K562 (cell line): ENCODE results near the gene CPED1. TPM values are rescaled to one million over a fixed set of nuclear protein-coding genes. Genes with fewer than 3 reads are reported as not detected.

Source experiments
- CBFA2T3 ChIP-seq: fragments of 450-650 bp; IDR thresholded peaks from 2 replicates; pipeline ENCODE4 v1.6.1; 2017
- CUX1 ChIP-seq: fragments of 200-800 bp; sonication (Bioruptor generic); IDR thresholded peaks from 2 replicates; pipeline ENCODE4 v1.6.1; 2016; ENCODE audit warnings: missing genetic modification characterization, missing compliant biosample characterization
- FOXO4 ChIP-seq: fragments of 450-650 bp; formaldehyde crosslinking; IDR thresholded peaks from 2 replicates; pipeline ENCODE4 v1.4.0; 2020; ENCODE audit warnings: mild to moderate bottlenecking, moderate library complexity
- HBP1 ChIP-seq: fragments of 450-650 bp; formaldehyde crosslinking; IDR thresholded peaks from 2 replicates; pipeline ENCODE4 v1.4.0; 2022; ENCODE audit warnings: missing genetic modification characterization
- MYNN ChIP-seq, 2 experiments: sonication (generic); formaldehyde crosslinking in 1 of 2; IDR thresholded peaks; 2 replicates each; pipeline versions ENCODE4 v1.5.0 to v1.6.1; 2016 to 2020; ENCODE audit warnings: antibody characterized with exemption in 1 of 2, missing genetic modification reagents in 1 of 2
- PHTF2 ChIP-seq: fragments of 250-450 bp; sonication (Bioruptor Pico); IDR thresholded peaks from 2 replicates; pipeline ENCODE4 v1.5.0; 2021; ENCODE audit warnings: mild to moderate bottlenecking
- SRSF9 ChIP-seq: fragments of 200-400 bp; formaldehyde crosslinking; IDR thresholded peaks from 2 replicates; pipeline ENCODE4 v1.6.1; 2017; ENCODE audit warnings: low read depth, low read length, borderline replicate concordance
- polyA plus RNA-seq, 8 experiments: library from polyadenylated mRNA; depleted of rRNA in 4 of 8; stranded (reverse) in 5 of 8; unstranded in 3 of 8; fragments of >200 nt; fragmentation: Nextera tagmentation in 2 of 8; fragmentation: Illumina TruSeq in 1 of 8; extraction: Ambion mirVana in 2 of 8; extraction: Trizol in 1 of 8; gene quantifications; 2 replicates each; pipeline versions ENCODE4 v1.2.1 to v1.2.3, GENCODE V29; 2011 to 2014; ENCODE audit warnings: inconsistent platforms in 1 of 8, missing spikeins in 1 of 8
- total RNA-seq, 7 experiments: library from RNA; depleted of rRNA in 6 of 7; stranded (reverse); fragments of >200 nt in 6 of 7; fragmentation: Illumina TruSeq in 2 of 7; extraction: Trizol in 2 of 7; gene quantifications; 2 replicates each; pipeline versions ENCODE4 v1.2.1 to v1.2.3, GENCODE V29; 2011 to 2021; ENCODE audit warnings: low replicate concordance in 1 of 7
- TF ChIP-seq, protein P1 (sequence below), 2 experiments: fragments of 450-650 bp in 1 of 2; sonication (generic) in 1 of 2; formaldehyde crosslinking in 1 of 2; IDR thresholded peaks; 2 replicates each; pipeline versions ENCODE4 v1.7.1 to v1.9.0; 2016 to 2022; ENCODE audit warnings: inconsistent platforms in 1 of 2, mild to moderate bottlenecking in 1 of 2, missing genetic modification reagents in 1 of 2

Gene CPED1
- total and polyA plus RNA-seq, 9 of the 15 experiments (the other 6 are each of a cell fraction or from before 2014, with no cell fraction given), result 195 to 393 (median 290) TPM

DNA sequence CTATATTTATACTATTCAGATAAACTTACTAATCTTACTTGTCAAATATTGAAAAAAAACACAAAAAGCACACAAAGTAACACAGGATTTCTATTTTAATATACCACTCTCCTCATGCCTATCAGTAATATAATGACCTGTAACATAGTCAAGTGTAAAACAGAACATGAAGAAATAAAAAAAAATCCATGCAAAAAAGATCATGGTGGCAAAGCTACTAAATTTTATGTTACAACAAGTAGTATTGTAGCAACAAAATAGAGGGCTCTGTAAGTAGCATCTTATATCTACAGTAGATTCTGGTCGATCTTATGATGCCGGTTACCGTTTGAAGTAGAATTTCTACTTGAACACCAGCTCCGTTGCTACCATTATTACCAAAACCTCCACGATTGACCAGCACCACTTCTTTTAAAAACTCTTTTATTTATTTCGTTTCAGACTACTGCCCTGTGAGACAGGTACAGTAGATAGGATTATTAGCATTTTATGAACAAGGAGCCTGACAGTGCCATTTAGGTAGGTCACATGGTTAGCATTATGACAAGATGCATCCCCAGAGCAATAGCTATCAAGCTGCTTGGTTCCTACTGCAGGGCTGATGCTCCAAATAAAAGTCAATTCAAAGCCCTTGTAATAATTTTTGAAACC, 2.1 kb downstream of the CPED1 start (continued):
- TF ChIP-seq HBP1 (0 out of 2 replicates have a peak, but pooled peaks have one; percentile 54), SRSF9 (no peak), MYNN (IDR thresholded peaks at IDR 0.05) (no peak), MYNN (CRISPR knock-in tag; IDR thresholded peaks at IDR 0.05) (no peak), CUX1 (CRISPR knock-in tag) (no peak), CBFA2T3 (no peak), FOXO4 (CRISPR knock-in tag) (peak; percentile 68; the same call in 1 of the 2 replicates), PHTF2 (no peak)
- TF ChIP-seq, protein P1, sequence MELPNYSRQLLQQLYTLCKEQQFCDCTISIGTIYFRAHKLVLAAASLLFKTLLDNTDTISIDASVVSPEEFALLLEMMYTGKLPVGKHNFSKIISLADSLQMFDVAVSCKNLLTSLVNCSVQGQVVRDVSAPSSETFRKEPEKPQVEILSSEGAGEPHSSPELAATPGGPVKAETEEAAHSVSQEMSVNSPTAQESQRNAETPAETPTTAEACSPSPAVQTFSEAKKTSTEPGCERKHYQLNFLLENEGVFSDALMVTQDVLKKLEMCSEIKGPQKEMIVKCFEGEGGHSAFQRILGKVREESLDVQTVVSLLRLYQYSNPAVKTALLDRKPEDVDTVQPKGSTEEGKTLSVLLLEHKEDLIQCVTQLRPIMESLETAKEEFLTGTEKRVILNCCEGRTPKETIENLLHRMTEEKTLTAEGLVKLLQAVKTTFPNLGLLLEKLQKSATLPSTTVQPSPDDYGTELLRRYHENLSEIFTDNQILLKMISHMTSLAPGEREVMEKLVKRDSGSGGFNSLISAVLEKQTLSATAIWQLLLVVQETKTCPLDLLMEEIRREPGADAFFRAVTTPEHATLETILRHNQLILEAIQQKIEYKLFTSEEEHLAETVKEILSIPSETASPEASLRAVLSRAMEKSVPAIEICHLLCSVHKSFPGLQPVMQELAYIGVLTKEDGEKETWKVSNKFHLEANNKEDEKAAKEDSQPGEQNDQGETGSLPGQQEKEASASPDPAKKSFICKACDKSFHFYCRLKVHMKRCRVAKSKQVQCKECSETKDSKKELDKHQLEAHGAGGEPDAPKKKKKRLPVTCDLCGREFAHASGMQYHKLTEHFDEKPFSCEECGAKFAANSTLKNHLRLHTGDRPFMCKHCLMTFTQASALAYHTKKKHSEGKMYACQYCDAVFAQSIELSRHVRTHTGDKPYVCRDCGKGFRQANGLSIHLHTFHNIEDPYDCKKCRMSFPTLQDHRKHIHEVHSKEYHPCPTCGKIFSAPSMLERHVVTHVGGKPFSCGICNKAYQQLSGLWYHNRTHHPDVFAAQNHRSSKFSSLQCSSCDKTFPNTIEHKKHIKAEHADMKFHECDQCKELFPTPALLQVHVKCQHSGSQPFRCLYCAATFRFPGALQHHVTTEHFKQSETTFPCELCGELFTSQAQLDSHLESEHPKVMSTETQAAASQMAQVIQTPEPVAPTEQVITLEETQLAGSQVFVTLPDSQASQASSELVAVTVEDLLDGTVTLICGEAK (IDR thresholded peaks at IDR 0.05), result 0 out of 2 replicates have a peak, but pooled peaks have one; percentile 22
- TF ChIP-seq, protein P1 (CRISPR knock-in tag; IDR thresholded peaks at IDR 0.05), result no peak
